CD4-positive, alpha-beta T cell treated with Interleukin-6 for 4 hours (primary cell): ENCODE measurements around the gene PTCH1.

Source experiments
- DNase-seq: peaks from one replicate; pipeline ENCODE4 v3.0.0-alpha.2; 2020; ENCODE audit warnings: mixed read lengths

Gene PTCH1

GRCh38 chr9:95461448-95462248 lies 55.1 kb downstream of the PTCH1 start:
- no peak for DNase-seq

GRCh38 chr9:95460518-95461164 lies 56.1 kb downstream of the PTCH1 start:
- no peak for DNase-seq

GRCh38 chr9:95459851-95460517 lies 56.8 kb downstream of the PTCH1 start:
- no peak for DNase-seq

- DNase-seq, result no peak
Measured at GRCh38 chr9:95459178-95459577, 57.6 kb downstream of the PTCH1 start.

GRCh38 chr9:95458666-95459065 lies 58.1 kb downstream of the PTCH1 start:
- DNase-seq, result no peak

- DNase-seq, result no peak
Measured at GRCh38 chr9:95457769-95458168, 59.0 kb downstream of the PTCH1 start.

GRCh38 chr9:95455714-95456113 lies 61.1 kb downstream of the PTCH1 start:
- no peak for DNase-seq

- no peak for DNase-seq
Measured at GRCh38 chr9:95452176-95452575, 64.6 kb downstream of the PTCH1 start.

- no peak for DNase-seq
Measured at GRCh38 chr9:95451065-95451426, 65.7 kb downstream of the PTCH1 start.

- no peak for DNase-seq
Measured at GRCh38 chr9:95450171-95451064, 66.4 kb downstream of the PTCH1 start.

GRCh38 chr9:95449016-95449415 lies 67.8 kb downstream of the PTCH1 start:
- no peak for DNase-seq

GRCh38 chr9:95447660-95448420 lies 68.9 kb downstream of the PTCH1 start:
- DNase-seq, result no peak

- no peak for DNase-seq
Measured at GRCh38 chr9:95446984-95447383, 69.8 kb downstream of the PTCH1 start.

GRCh38 chr9:95446259-95446658 lies 70.5 kb downstream of the PTCH1 start:
- no peak for DNase-seq

- DNase-seq, result no peak
Measured at GRCh38 chr9:95444160-95444559, 72.6 kb downstream of the PTCH1 start.

GRCh38 chr9:95443301-95443700 lies 73.5 kb downstream of the PTCH1 start:
- no peak for DNase-seq

- DNase-seq, result no peak
Measured at GRCh38 chr9:95441081-95441480, 75.7 kb downstream of the PTCH1 start.

- DNase-seq, result no peak
Measured at GRCh38 chr9:95440447-95440846, 76.3 kb downstream of the PTCH1 start.

- no peak for DNase-seq
Measured at GRCh38 chr9:95438561-95439357, 78.0 kb downstream of the PTCH1 start.

GRCh38 chr9:95437559-95437958 lies 79.2 kb downstream of the PTCH1 start:
- no peak for DNase-seq

- DNase-seq, result no peak
Measured at GRCh38 chr9:95436416-95436815, 80.4 kb downstream of the PTCH1 start.
